ENCODE measurements around the gene TMEM240.
"Not testable (repeated sequence)": the region's sequence is repeated elsewhere in the genome, so short reads cannot be mapped to it uniquely, and the experiment has no call there.

The TMEM240 gene

GRCh38 chr1:1562556-1563195 is 22.3 kb upstream of the TMEM240 start:
- no peak for DNase-seq (ENCODE audit: extremely low read depth, low read depth)
- TF ChIP-seq CTCF (IDR thresholded peaks at IDR 0.05; ENCODE audit: low read depth, low read length): no peak

DNA sequence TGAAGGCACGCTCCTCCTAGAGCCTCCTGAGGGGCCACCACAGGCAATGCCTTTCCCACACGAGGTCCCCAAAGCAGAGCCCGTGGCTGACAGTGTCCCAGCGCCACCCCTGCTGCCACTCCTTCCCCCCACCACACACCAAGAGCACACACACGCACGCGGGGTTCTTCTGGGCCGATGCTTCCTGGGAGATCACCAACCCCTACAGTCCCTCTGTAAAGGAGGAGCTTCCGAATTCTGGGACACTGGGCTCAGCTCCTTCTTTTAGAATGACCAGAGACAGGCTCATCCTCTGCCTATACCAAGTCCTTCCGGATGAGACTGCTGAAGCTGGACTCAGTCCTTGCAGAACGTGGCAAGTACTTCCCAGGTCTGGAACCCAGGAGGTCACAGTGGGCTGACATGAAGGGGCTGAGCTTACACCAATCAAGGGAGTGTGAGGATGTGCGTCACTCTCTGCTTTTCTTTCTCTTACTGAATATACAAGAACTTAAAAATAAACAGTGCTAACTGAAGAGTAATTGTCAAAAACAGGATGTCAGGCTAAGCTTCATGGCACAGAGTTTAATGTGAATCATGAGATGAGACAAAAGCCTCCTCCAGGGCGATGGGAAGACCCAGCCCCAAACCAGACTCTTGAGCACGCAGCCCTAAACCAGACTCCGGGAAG is 21.5 kb upstream of the TMEM240 start:
- TF ChIP-seq CTCF (IDR thresholded peaks at IDR 0.05; ENCODE audit: low read depth, low read length): no peak

DNA sequence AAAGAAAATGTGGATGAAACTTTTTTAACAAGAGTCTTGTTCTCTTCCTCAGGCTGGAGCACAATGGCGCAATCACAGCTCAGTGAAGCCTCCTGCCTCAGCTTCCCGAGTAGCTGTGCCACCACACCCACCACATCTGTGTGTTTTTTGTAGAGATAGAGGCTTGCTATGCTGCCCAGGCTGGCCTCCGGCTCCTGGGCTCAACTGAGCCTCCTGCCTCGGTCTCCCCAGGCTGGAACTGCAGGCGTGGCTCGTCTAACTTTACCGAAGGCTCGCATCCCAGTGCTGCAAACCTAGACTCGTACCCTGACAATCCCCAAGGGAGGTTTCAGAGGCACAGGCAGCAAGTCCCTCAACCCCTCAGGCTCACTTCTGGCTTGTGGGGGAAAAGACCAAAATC is 19.8 kb upstream of the TMEM240 start:
- TF ChIP-seq CTCF (IDR thresholded peaks at IDR 0.05; ENCODE audit: low read depth, low read length): no peak
- DNase-seq (ENCODE audit: extremely low read depth, low read depth): no peak

More for the DNA sequence above, 21.5 kb upstream of the TMEM240 start:
- no peak for DNase-seq (ENCODE audit: extremely low read depth, low read depth)

- TF ChIP-seq CTCF (IDR thresholded peaks at IDR 0.05; ENCODE audit: low read depth, low read length): no peak
- DNase-seq (ENCODE audit: extremely low read depth, low read depth): no peak
These were observed 18.6 kb upstream of the TMEM240 start for GRCh38 chr1:1559066-1559465.

DNA sequence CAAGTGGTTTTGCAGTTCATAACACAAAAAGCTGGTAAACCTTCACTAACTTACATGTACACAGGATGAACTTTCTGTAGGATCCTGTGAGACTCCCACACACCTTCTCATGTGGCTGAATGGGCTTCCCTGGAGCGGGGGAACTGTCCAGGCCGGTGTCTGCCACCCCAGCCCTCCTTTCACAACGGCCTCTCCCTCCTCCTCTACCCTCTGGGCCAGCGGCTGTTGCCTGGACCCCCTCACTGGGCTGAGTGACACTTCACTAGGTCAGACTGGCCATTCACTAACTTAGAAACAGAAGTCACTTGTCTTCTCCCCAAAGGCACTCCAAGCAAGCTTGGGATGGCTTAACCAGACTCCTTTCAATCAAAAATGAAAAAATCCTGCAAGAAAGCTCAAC is 18.2 kb upstream of the TMEM240 start:
- no peak for TF ChIP-seq CTCF (IDR thresholded peaks at IDR 0.05; ENCODE audit: low read depth, low read length)
- no peak for DNase-seq (ENCODE audit: extremely low read depth, low read depth)

GRCh38 chr1:1557688-1558087 is 17.3 kb upstream of the TMEM240 start:
- DNase-seq (ENCODE audit: extremely low read depth, low read depth): not testable (repeated sequence)

DNA sequence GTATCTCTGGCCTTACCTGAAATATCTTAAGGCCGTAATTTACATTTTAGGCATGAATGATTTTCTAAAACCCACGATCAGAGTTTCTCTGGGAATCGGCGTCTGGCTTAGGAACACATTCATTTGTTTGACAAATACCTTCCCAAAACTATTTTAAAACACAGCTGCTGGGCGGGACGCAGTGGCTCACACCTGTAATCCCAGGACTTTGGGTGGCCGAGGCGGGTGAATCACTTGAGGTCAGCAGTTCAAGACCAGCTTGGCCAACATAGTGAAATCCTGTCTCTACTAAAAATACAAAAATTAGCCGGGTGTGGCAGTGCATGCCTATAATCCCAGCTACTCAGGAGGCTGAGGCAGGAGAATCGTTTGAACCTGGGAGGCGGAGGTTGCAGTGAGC is 16.5 kb upstream of the TMEM240 start:
- DNase-seq (ENCODE audit: extremely low read depth, low read depth): not testable (repeated sequence)

DNA sequence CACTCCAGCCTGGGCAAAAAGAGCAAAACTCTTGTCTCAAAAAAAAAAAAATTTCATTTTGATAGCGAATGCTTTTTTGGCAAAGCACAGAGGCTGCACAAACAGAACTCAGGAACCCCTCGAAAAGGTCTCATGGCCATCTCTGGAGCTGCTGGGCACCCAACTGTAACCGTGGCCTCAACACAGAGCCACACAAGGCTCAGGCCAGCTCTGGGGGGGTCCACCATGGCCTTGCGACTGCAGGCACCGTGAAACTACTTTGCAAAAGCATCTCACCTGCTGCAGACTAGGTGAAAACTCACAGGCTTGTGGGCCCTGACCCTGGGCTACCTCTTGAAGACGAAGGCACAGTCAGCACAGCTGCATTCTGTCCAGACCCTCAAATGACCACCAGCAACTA is 16.1 kb upstream of the TMEM240 start:
- TF ChIP-seq CTCF (IDR thresholded peaks at IDR 0.05; ENCODE audit: low read depth, low read length): no peak
- no peak for DNase-seq (ENCODE audit: extremely low read depth, low read depth)

Data from AG09319 (cell line).